Activated naive CD8-positive, alpha-beta T cell treated with anti-CD3 and anti-CD28 coated beads, Interleukin-2, amount 50 U/mL, for 24 hours (primary cell): ENCODE measurements around the gene ZSWIM5.
"Not testable (repeated sequence)": the region's sequence is repeated elsewhere in the genome, so short reads cannot be mapped to it uniquely, and the experiment has no call there.

Experiments
- ATAC-seq: fragments of 150-1000 bp; cut with Tn5 transposase; one replicate; pipeline ENCODE4 v1.10.0; 2021
- DNase-seq: peaks from one replicate; pipeline ENCODE4 v3.0.0; 2021
- H3K27ac Mint-ChIP-seq: one replicate; pipeline ENCODE4 v1.8.0; 2021; ENCODE audit warnings: mild to moderate bottlenecking, mixed read lengths
- H3K27me3 Mint-ChIP-seq: one replicate; pipeline ENCODE4 v1.8.0; 2021; ENCODE audit warnings: mixed read lengths
- H3K36me3 Mint-ChIP-seq: one replicate; pipeline ENCODE4 v1.8.0; 2021; ENCODE audit warnings: low read depth, mixed read lengths
- H3K4me1 Mint-ChIP-seq: one replicate; pipeline ENCODE4 v1.8.0; 2021; ENCODE audit warnings: mixed read lengths
- H3K4me3 Mint-ChIP-seq: one replicate; pipeline ENCODE4 v1.8.0; 2021; ENCODE audit warnings: mild to moderate bottlenecking, moderate library complexity, mixed read lengths
- H3K9me3 Mint-ChIP-seq: one replicate; pipeline ENCODE4 v1.8.0; 2021; ENCODE audit warnings: mixed read lengths

Gene ZSWIM5

DNA sequence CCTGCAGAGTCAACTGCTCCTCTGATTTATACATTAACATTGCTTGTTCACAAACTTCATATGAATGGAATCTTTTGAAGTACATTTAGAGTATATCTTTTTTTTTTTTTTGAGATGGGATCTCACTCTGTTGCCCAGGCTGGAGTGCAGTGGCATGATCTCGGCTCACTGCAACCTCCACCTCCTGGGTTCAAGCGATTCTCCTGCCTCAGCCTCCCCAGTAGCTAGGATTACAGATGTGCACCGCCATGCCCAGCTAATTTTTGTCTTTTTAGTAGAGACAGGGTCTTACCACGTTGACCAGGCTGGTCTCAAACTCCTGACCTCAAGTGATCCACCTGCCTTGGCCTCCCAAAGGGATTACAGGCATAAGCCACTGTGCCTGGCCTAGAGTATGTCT is 229.0 kb downstream of the ZSWIM5 start:
- H3K27ac Mint-ChIP-seq, H3K9me3 Mint-ChIP-seq, H3K27me3 Mint-ChIP-seq, H3K4me3 Mint-ChIP-seq, DNase-seq, ATAC-seq, H3K4me1 Mint-ChIP-seq: not testable (repeated sequence)
- H3K36me3 Mint-ChIP-seq: peaks cover 47% of the 10 kb centered on the region

DNA sequence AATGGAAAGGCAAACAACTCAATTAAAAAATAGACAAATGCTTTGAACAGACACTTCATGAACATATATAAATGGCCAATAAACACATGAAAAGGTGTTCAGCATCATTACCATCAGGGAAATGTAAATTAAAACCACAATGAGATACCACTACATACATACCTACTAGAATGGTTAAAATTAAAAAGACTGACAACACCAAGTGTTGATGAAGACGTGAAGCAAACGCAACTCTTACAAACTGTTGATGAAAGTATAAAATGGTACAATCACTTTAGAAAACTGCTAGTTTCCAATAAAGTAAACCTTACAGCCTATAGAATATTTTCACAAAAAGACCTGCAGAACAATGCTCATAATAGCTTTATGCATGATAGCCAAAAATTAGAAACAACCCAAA is 230.2 kb downstream of the ZSWIM5 start:
- Mint-ChIP-seq H3K4me1 (peaks cover 5% of the 10 kb centered on the region), H3K36me3 (peaks cover 49% of the 10 kb centered on the region), H3K27ac (no peak overlapping the region), H3K9me3 (peaks cover 8% of the 10 kb centered on the region), H3K4me3 (no peak overlapping the region), H3K27me3 (no peaks in the 10 kb centered on the region)
- no peak for DNase-seq
- ATAC-seq: no peak

DNA sequence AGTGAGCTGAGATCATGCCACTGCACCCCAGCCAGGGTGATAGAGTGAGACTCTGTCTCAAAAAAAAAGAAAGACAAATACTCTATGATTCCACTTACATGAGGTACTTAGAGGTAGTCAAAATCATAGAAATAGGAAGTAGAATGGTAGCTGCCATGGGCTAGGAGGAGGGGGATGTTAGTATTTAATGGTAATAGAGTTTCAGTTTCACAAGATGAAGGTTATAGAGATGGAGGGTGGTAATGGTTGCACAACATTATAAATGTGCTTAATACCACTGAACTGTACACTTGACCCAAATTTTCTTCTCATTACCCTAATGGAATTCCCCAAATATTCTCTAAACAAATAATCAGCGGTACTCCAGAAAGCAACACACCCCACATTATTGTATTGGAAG is 232.8 kb downstream of the ZSWIM5 start:
- ATAC-seq (no peak), DNase-seq (no peak)
- Mint-ChIP-seq H3K36me3 (peaks cover 44% of the 10 kb centered on the region), H3K27ac (peak overlapping the region; percentile 13), H3K4me3 (no peak overlapping the region), H3K27me3 (no peaks in the 10 kb centered on the region), H3K9me3 (peaks cover 8% of the 10 kb centered on the region), H3K4me1 (peaks cover 5% of the 10 kb centered on the region)

DNA sequence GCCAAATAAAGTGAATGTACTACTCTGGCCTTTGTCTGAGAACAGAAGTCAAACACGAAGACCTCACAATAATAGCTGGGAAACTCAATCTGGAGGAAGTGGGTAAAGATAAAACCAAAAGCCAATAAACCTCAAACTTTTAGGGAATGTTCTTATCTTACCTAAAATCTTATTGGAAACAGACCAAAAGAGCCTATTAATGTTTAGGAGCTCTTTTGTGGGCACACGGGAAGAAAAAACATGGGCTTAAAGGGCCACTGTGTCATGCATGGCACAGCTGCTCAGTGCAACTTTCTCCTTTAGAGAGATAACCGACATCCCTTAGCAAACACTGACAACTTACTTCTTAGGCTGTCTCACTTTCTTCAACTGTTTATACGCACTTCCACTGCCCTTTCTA is 236.1 kb downstream of the ZSWIM5 start:
- peaks cover 5% of the 10 kb centered on the region for H3K4me1 Mint-ChIP-seq
- H3K9me3 Mint-ChIP-seq: no peaks in the 10 kb centered on the region
- no peak for DNase-seq
- H3K27me3 Mint-ChIP-seq: no peaks in the 10 kb centered on the region
- peaks cover 18% of the 10 kb centered on the region for H3K36me3 Mint-ChIP-seq
- no peak overlapping the region for H3K27ac Mint-ChIP-seq
- no peak for ATAC-seq
- H3K4me3 Mint-ChIP-seq: no peak overlapping the region
